ENCODE measurements around the gene CITED1.
A peak's percentile ranks its signal among the peaks of the same experiment; 100 is the strongest.

Gene CITED1

DNA sequence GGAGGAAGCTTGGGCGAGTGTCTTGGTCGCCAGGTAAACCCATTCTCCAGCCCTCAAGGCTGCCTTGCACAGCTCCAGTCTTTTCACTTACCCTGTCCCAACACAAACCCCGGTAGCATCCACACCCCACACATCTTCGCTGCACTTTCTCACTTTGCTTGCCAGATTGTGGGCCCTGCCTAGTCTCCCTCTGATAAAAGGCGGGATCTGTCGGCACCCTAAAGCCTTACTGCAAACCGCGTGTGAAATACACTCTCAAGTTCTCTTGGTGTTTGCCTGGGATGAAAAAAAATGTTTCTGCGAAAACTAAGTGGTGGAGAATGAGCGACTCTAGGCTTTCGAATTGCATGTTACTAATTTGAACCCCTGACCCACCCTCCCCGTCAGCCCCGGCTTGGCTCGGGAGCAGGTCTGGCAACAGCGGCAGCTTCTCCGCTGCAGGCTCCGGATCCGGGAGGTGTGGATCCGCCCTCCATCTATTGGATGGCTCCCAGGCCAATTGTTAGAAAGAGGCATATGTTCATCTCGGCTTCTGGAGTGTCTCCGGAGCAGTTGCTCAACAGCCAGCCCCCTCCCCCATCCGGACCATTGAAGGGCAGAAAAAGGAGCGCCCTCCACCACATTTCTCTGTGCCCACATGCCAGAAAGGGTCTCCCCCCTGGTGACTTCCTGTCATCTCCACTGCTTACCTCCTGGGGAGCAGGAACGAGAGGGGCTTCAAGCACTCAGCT lies 3.0 kb upstream of the CITED1 start:
- peak; percentile 24 to 30 for DNase-seq

DNA sequence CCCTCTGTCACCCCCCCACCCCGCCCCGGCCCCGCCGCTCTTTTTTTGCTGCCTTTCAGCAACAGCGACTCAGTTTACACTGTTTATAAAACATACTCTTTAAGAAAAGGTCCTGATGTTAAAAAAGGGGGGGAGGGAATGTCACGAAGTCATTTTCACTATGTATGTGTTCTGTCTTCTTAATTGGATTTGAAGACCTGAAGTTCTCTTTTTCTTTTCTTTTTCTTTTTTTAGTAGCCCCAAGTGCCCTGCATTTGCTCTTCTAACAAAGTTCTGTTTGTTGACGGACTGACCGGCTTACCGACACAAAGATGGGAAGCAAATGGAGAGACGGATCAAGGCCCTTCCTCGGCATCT lies 2.5 kb upstream of the CITED1 start:
- DNase-seq = no peak

DNA sequence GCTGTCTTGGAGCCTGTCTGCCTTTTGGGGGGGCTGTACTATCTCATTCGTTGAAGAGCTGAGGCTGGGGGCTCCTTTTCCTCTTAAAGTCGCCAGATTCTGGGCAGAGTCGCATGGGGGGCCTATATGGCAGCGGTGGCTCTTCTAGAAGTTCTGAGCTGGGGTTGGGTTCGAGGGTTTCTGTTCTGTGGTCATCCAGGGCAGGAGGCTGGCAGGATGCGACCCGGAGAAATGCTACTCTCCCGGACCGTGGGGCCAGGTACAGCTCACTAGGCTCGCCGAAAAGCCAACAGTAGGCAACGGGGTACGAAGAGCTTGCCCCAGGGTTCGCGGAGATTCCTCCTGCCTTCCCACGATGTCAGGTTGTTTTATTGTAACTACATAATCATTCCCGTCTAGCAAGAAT lies 1.9 kb upstream of the CITED1 start:
- DNase-seq = no peak

DNA sequence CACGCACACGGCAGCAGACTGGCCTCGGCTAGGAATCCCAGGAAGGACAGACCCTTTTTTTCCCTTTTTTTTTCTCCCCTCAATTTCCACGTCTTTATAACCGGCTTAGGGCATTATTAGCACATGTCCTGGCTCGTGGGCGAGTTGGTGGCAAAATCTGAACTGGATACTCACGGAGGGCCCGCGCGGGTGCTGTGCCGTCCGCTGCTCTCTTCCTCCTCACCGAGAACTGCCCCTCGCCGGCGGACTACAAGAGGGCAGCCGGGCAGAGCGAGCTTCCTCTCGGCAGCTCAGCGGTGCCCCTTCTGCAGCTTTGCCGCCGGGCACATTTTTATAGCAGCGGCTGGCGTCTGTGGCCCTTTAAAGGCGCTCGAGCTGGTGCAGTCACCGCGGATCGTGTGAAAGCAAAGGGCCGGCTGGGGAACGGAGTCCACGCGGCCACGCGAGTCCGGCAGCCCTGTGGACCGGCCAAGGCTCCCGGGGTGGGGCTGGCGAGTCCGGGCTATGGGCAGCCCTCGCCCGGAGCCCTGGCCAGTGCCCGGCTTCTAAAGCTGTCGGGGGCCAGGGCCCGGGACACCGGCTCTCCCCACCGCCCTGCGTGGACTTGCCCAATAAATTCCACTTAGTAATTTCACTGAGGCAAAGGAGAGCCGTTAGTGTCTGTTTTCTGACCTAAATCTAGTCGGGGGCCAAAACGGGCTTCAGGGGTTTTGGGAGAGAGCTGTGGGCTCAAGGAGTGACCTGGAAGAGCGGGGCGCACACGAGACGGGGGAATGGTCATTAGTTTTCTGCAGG lies 1.3 kb upstream of the CITED1 start:
- DNase-seq = peak in 1 of 2 experiments; percentile 5

DNA sequence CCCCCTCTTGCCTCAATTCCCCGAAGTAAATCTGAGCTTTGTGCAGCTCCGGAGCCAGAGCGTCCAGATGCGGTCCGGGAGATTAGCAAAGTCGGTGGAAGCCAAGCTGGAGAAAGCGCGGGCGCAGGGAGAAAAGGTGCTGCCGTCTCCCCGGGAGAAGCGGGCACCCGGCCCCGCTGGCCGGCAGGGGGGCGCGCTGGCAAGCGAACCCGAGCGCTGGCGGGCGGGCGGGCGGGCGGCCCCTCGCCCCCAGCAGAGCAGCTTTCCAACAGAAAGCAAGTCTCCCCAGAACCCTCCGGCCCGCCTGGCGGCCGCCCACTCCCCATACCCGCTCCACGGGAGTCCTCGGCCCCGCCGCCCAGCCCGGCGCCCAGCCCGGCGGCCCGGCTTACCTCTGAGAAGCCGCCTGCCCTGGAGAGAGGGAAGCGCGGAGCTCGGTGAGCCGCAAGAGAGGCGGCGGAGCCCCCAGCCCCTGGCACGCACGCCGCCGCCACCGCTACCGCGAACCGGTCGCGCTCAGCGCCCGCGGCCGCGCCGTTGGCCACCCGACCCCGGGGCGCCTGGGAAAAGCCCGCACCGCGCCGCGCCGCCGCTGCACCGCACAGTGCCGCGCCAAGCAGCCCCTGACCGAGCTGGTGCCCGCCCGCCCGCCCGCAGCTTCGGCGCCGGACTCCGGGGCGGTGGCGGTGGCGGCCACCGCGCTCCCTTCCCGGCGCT lies 529 bp upstream of the CITED1 start:
- no peak for DNase-seq

DNA sequence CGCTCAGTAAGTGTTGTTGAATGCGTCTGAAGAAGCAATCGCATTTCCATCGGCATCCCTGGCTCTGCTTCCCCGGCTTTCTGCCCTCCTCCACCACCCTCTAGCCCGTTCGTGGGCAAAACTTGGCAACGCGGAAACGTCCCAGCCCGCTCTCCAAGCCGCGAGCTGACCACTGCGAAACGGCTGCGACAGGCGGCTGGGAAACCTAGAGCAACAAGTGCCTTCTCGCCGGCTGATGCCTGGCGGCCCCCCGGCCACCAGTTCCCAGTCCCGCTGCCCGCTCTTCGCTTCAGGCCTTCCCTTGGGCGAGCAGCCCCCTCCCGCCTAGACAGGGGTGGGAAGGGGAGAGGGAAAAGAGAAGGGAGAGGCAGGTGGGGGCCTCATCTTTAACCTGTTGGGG lies 837 bp downstream of the CITED1 start:
- no peak for DNase-seq

DNA sequence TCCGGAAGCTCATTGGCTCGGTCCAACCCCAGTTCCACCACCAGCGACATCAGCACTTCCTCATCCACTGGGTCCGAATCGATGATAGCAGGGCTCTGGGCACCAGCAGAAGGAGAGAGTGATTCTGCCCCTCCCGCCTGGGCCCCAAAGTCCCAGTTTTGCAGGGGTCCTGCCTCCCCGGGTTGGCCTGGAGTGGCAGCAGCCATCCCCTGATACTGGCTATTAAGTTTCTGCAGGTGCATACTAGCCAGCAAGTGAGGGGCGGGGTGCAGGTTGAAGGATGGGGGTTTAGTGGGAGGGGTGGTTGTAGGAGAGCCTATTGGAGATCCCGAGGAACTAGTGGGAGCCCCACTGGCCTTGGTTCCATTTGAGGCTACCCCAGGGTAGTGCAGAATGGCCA lies 3.9 kb downstream of the CITED1 start:
- no peak for DNase-seq

DNA sequence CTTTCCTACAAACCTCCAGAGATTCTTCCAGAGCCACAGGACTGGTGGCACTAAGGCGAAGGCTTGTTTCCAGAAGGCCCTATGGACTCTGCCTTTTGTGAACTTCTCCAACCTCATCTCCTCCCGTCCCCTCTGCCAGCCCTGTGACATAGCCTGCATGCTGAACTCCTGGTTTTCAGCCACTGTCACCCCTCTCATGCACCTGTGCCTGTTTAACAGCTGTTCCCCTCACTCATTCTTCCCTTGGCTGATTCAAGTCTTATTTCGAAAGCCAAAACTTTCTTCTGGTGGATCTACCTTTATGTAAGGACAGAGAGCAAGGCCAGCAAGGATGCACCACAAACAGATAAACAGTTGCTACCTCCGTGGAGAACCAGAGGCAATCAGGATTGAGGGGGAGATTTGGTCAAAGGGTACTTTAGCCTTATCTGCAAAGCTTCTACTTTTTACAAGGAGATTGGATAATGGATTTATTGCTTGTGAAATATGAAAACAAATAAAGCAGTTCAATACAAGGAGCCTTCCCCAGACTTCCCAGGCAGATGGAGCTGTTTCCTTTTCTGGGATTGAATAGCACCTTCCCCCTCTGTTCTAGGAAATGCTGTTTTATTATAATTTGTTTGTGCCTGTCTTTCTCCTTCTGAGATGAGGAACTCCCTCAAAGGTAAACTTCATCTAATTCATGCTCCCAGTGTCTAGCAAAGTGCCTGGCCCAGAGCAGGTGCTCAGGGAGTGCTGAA lies 5.7 kb downstream of the CITED1 start:
- no peak for DNase-seq

DNA sequence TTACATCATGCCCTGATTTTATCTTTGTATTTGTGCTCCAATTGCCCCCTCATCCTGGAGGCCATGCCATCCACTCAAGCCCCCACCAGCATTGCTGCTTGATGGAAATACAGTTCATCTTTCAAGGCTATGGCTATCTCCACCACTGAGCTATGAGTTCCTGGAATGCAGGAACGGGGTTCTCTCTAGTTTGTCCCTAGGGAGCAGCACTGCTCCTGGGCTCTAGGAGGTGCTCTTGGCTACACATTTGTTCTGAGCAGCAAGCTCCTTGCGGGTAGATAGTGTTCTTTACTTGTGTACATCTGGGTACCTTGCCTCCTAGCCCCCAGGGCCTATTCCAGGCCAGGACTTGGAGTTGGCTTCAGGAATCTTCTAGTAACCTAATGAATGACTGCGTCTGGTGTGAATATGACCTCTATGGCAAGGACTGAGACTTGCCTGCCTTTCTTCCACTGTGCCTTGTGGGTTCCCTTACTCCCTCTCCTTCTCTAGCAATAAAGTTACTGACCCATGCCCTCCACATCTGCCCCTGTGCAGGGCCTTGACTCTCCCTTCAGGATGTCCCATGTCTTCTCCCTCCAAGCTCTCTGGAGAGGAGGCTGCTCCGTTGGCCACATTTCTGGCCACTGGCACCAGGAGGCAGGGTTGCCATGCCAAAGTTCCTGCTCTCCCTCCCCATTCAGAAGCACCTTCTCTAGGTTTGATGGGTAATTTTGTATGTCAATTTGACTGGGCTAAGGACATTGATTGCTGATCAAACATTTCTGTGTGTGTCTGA lies 7.6 kb downstream of the CITED1 start:
- no peak for DNase-seq

DNA sequence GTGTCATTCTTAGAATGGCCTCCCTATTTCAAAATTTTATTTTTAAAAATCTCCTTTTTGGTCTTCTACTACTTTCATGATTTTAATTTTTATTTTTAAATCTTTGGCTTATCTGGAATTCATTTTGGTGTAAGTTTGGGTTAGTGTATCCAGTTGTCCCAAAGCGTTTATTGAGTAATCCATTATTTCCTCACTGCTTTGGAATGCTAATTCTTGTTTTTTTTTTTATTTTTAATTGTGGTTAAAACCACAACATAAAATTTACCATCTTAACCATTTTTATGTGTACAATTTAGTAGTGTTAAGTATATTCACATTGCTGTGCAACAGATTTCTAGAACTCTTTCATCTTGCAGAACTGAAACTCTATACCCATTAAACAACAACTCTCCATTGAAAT lies 8.7 kb downstream of the CITED1 start:
- no peak for DNase-seq

DNA sequence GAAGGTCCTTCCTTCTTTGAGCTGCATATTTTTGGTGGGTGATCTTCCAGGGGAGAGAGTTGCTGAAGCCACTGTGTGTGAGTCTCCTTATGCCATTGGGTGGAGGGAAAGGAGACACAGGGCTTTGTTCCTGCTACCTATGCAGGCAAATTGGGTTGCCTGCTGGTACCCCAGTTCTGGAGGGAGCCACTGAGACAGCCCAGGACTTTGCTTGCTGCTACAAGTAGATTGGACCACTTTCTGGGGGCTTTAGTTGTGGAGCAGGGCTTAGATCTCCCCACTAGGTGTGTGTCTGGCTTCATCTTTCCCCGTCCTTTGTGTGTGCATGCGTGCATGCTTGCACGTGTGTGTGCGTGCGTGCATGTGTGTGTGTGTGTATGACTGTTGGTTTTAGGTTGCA lies 10.0 kb downstream of the CITED1 start:
- DNase-seq = no peak

DNA sequence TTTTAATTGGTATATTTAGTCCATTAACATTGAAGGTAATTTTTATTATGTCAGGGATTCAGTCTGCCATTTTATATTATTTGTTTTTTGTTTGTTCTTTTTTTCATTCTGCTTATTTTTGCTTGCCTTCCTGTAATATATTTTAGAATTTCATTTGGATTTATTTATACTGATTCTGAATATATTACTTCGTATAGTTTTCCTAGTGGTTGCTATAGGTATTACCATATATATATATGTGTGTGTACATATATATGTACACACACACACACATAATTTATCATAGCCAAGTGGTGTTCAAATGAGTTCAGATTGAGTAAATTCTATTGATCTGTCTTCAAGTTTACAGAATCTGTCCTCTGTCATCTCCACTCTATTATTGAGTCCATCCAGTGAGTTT lies 11.2 kb downstream of the CITED1 start:
- DNase-seq = no peak

DNA sequence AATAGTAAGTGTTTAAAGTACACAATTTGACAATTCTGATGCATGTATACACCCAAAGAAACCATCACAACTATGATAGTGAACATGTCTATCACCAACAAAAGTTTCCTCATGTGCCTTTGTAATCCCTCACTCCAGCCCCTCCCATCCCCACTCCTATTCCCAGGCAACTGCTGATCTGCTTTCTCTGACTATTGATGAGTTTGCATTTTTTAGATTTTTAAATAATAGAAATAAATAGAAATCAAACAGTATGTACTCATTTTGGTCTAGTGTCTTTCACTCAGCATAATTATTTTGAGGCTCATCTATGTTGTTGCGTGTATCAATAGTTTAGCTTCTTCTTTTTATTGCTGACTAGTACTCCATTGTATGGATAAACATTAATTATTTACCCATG lies 23.4 kb downstream of the CITED1 start:
- no peak for DNase-seq

DNA sequence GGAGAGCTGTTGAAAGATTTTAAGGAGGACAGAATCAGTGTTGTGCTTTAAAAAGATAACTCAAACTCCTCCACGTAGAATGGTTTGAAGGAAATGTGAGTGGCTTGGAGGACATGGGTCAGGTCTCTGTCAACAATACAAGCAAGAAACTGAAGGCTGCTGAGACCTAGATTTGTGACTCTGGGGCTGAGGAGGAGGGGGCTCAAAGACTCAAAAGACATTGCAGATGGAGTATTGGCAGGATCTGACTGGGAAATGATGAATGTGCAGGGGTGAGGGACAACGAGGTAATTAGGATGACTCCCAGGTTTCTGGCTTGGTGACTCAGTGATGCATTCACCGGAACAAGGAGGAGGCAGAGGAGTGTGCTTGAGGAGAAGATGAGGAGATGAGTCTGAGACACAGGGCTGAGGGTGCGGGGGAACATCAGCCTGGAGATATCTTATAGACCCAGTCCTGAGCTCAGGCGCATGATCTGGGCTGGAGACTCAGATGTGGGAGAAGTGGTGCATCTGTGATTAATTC lies 25.3 kb downstream of the CITED1 start:
- DNase-seq = no peak

DNA sequence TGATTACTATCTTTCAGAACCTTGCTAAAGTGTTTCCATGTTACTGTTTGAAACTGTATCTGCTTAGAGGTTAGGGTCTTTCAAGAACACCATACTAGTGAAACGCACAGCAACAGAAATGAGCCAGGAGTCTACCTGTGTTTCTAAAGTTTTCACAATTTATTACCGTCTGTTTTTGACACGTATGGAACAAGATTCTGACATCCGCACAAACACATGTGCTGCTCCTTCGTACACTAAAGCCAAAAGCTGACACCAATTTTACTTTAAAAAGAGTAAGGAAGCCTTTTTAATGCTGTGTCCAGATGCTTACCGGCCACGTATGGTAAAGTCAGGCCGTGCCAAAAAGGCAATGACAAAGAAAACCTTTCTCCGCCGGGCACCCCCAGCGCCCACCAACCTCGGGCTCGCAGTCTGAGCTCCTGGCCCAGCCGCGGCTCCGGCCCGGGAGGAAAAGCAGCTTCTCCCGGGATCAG lies 29.2 kb downstream of the CITED1 start:
- DNase-seq = no peak

DNA sequence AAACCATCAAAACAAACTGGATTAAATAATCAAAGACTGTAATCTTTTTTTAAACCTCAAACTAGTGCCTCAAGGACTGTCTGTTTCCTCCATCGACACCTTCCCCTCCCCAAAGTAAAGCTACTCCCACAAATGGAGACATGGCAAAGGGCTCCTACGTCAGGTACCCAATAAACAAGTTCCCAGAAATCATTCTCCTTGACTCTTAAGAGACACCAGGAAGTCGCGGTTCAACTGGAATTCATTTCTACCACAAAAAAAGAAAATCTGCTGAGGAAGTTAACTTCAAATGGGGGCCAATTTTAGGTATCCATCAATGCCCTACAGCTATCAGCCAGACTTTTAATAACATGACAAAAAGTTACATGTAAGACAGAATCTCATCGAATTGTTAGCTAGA lies 31.2 kb downstream of the CITED1 start:
- no peak for DNase-seq

DNA sequence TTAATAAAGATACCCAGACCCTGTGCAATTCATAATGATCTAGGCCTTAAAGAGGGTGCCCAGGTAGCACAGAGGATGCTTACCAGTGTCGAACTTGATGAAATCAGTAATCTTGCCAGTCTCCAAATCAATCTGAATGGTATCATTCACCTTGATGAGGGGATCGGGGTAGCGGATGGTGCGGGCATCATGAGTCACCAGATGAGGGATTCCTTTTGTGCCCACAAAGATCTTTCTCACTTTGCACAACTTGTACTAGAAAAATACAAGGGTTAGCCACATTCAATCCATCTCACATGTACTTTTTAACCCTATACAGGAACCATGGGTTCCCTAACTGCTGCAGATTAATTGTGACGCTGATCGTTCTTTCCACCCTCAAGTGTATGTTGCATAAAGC lies 32.0 kb downstream of the CITED1 start:
- DNase-seq = no peak

DNA sequence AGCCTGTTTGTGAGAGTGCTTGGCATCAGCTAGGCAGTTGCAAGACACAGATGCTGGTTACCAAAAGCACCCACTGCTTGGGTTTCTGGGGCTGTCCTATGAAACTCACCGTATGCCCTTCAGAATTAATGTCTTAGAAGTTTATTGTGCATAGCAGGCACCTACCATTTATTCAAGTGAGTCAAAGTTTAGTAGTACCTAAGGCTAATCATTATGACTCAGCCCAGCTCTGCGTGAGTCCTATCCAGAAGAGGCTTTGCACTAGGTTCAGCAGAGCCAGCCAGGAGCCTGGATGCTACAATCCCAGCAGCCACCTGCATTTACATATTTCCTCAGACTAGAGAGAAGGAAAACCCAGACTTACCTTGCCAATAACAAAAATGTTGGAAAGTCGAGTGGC lies 32.8 kb downstream of the CITED1 start:
- no peak for DNase-seq

DNA sequence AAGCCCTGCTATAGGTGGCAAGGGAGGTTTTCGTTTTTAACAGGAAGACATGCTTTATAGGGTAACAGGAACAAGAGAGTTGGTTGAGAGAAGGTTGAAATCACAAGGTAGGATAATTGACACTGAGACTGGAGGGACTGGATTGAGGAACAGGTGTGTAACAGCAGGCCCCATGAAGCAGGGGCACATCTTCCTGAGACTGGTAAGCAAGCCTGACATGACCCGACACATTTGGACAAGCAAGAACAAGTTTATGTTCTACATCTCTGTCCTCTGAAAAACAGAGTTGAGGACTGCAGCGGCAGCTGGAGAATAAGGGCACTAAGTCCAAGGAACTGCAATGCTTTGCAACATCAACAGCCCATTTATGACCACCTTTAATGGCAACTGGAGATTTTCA lies 33.9 kb downstream of the CITED1 start:
- DNase-seq = no peak

DNA sequence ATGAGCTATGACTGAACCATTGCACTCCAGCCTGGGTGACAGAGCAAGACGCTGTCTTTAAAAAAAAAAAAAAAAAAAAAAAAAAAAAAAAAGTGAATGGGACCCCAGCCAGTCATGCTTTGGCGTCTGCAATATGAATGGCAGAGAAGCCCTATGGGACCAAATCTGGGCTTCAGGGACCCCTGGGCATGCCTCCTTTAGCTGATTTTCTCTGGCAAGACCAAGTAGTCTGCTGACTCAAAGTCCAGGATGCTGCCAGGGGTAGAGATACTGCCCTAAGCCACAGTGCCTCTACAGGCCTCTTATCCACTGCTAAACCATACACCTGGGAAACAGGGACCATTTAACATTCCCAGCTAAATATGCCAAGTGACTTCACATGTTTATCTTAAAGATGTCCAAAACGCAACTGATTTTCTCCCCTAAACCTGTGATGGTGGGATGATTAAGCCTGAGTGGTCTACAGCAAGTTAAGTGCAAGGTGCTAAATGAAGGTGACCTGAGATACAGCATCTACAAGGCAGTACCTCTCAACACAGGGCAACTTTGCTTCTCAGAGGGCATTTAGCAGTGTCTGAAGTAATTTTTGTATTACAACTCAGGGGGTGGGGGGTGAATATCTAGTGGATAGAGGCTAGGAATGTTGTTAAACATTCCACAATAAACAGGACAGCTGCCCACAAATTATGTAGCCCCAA lies 34.5 kb downstream of the CITED1 start:
- DNase-seq = no peak

DNA sequence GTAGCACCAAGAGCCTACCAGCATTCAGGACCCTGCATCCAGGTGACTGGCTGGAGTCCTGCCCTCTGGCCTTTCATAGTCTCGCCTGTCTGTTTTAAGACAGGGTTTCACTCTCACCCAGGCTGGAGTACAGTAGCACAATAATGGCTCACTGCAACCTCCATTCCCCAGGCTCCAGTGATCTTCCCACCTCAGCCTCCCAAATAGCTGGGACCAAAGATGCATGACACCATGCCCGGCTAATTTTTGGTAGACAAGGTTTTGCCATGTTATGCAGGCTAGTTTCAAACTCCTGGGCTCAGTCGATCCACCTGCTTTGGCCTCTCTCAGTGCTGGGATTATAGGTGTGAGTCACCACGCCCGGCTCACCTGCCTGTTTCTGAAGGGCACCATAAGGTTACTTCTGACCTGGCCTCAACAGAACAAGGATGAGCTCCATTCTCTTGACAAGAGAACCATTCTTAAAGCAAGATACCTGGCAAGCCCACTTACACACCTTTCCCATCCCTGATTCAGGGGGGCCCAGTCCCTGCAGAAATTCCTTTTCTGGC lies 35.3 kb downstream of the CITED1 start:
- no peak for DNase-seq

Data from NCI-H187 (cell line).